ENCODE results near the gene STK17A.

DNA sequence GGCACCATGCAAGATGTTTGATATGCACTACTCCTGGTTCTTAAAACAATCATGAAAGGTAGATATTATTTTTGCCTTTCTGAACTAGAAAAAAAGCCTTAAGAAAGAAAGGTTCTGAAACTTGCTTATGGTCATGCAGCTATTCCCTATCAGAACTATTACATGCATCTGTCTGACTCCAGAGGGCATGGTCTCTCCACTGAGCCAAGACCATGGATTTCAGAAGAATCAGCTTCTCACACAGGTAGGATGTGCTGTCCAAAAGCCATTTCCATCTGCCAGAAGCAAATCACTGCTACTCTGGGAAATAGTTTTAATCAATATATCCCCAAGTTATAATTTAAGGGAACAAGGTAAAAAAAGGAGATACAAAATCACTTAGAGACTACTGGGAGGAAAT is 69.5 kb downstream of the STK17A start:
- TF ChIP-seq POLR2AphosphoS5 (IDR thresholded peaks at IDR 0.05; ENCODE audit: low read depth, low read length), result no peak
- TF ChIP-seq TAF1 (IDR thresholded peaks at IDR 0.05; ENCODE audit: borderline replicate concordance, insufficient read depth, low read length), result no peak
